ENCODE measurements around the gene MAEA.

Gene MAEA

GRCh38 chr4:1289207-1290164 is at the start of gene MAEA:
Gene MAEA, plus strand, starts transcription at chr4:1289891. Its CDS starts 23 bp downstream, at chr4:1289914.
- DNase-seq (ENCODE audit: low read depth in 2 of 3, low spot score in 2 of 3) = peak; percentile 86 to 95 (median 93)

- no peak for DNase-seq (ENCODE audit: low read depth in 2 of 3, low spot score in 2 of 3)
These were observed 49.8 kb upstream of the MAEA start for GRCh38 chr4:1239950-1240307.

- DNase-seq (ENCODE audit: low read depth in 2 of 3, low spot score in 2 of 3) = no peak
These were observed 48.8 kb upstream of the MAEA start for GRCh38 chr4:1240721-1241465.

DNA sequence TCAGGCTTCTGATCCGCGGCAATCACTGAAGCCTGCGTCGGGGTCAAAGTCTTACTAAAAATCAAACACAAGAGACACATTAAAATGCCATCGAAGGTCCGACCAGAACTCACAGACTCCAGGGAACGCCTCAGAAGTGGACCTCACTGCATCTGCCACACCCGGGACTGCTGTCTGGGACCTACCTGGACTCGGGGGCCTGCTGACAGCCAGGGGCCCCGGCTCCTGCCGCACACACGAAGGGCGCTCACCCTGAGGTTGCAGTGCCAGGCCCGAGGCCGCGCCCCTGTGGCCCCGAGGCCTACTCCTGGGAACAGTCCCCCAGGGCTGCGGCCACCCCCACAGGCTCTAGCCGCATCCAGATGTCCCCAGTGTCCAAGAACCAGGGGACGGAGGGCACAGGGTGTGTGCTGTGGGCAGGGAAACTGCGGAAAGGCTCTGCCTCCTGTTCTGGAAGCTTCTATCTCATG is 48.2 kb upstream of the MAEA start:
- DNase-seq (ENCODE audit: low read depth in 2 of 3, low spot score in 2 of 3) = no peak

DNA sequence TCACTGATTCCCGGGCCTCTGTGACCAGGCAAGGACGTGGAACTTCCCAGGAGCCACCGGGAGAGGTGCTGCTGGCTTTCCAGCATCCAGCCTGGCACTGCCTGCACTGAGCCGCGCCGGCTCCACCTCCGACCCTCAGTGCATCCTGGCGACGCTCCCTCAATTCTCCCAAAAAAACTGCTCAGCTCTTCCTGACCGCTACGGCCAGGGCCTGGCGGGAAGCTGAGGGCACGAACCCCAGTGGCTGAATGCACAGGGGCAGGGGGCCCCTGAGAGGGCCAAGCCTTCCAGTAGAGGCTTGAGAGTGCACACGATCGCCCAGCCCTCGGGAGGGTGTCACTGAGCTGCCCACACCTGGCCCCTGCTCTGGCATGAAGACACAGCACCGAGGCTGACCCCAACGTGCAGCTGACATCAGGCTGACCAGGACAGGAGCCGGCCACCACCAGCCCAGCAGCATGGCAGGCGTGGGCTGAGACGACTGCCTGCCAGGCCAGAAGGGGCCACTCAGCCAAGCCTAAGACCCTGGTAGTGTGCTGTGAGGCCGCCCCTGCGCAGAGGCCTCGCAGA is 47.7 kb upstream of the MAEA start:
- DNase-seq (ENCODE audit: low read depth in 2 of 3, low spot score in 2 of 3) = no peak

DNA sequence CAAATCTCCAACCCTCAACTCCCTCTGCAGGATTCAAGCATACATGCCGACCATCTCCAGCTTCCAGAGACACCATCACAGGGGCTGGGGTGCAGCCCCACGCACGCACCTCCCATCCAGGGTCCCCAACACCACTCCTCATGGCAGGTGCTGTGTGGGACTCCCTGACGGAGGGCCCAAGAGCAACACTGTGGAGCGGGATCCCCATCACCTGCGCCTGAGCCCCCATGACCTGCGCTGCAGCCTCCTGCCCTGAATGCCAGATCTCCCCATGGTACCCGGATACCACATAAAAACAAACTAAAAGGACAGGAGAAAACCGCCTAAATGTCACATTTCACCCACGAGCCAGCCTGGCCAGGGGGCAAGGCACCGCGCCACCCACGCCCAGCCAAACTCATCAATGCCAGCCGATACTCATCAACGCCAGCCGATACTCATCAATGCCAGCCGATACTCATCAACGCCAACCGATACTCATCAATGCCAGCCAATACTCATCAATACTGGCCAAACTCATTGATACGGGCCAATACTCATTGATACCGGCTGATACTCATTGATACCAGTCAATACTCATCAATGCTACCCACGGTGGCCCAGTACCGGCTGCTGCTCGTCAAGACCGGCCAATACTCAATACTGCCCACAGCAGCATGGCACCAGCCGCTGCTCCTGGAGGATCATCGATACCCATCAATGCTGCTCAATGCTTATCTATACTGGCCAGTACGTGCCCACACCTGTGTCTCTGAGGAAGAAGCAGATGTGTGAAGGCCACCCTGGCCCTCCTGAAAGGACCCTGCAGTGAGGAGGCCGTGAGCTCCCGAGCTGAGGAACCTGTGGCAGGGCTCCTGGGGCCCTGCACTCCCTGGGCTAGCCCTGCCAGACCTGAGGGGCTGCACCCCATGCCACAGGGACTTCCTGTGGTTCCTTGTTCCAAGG is 46.9 kb upstream of the MAEA start:
- no peak for DNase-seq (ENCODE audit: low read depth in 2 of 3, low spot score in 2 of 3)

DNA sequence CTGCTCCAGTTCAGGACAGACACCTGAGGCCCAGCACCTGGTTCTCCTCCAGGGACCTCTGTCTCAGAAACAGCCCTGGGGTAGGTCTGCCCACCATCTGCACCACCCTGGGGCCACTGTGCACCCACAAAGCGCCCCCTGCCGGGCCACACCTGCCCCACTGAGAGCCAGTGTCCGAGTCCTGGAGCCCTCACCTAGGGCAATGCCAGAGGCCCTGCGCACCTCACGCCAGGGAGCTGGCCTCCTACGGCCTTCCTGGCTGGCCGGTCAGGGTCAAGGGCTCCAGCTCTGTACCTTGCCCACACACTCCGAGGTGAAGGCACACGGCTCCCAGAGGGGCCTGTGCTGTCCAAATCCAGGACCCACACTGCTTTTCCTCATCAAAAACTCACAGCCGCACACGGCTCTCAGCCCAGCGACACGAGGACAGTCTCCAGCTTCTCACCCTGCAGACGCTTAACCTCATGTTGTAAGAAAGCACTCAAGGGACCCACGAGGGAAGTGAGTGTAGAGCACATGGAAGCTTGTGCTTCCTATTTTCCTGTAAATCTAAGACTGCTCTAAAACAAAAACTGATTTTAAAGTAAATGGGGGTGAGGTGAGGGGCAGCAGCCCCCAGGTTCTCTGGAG is 46.1 kb upstream of the MAEA start:
- no peak for DNase-seq (ENCODE audit: low read depth in 2 of 3, low spot score in 2 of 3)

DNA sequence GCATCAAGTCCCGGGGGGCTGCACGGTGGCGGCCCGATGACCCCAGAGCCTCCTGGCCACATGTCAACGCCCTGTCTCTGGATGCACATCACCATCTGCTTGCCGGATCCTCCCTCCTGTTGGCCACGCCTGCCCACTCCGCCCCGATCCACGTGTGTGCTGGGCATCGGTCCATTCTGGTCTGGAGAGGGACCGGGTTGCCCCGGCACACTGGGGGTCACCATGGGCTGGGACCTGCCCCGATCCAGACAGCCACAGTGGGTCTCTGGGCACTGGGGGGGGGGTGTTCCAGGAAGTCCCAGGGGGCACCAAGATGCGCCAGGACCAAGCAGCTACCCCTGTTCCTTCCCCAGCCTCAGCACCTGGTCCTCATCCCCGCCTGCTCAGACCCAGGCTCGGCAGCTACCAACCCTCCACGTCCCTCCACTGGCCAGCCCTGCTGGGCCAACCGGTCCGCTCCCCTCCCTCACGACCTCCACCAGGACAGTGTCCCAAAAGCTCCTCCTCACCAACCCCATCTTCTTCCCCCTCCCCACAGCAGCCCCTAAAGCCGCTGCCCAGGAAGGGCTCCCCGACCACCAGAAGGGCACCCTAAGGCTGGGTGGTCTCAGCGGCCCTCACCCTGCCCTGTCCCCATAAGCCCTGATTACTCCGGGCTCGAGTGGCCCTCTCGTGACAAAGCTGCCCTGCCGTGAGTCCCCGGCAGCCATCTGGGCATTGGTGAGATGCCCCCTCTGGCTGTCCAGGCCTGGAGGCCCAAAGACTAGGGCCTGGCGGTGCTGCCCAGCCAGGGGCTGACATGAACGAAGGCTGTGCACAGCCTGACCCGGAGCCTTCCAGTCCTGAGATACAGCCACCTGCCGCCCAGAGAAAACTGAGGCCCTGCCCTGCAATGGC is 45.4 kb upstream of the MAEA start:
- DNase-seq (ENCODE audit: low read depth in 2 of 3, low spot score in 2 of 3) = no peak

DNA sequence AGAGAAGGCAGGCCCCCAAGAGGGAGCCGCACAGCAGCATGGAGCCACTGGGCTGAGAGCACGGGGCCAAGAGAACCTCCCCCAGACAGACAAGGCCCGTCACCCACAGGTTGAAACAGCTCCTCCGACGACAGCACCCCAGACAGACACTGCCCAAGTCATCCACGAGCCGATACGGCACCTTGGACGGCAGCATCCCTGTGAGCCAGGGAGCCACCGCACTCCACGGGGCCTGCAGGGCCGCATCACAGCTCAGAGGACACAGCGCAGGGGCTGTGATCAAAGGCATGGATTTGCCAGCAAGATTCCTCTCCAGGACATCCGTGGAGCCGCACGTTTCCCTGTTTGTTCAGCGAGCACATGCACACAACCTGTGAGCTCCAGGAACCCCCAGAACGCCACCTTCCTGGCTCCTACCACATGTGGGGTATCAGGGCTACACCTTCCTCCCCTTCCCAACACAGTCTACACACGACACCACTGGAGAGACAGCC is 44.7 kb upstream of the MAEA start:
- no peak for DNase-seq (ENCODE audit: low read depth in 2 of 3, low spot score in 2 of 3)

DNA sequence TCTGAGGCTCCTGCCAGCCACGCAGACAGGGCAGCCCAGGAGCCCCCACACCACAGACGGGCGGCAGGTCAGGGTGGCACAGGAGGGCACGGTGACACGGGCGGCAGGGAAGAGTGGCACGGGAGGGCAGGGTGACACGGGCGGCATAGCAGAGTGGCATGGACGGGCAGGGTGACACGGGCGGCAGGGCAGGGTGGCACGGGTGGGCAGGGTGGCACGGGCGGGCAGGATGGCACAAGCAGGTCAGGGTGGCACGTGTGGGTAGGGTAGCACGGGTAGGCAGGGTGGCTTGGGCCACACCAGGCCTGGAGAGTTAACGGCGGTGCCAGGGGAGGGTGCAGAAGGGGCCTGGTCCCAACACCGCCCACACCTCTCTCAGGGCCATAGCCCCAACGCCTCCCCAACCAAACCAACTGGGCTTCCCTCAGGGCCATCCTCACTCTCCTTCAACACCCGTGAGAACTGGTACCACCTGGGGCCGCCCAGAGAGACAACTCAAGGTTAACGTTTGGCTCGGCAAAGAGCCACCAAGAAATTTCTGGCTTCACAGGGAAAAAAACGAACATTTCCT is 44.1 kb upstream of the MAEA start:
- no peak for DNase-seq (ENCODE audit: low read depth in 2 of 3, low spot score in 2 of 3)

- no peak for DNase-seq (ENCODE audit: low read depth in 2 of 3, low spot score in 2 of 3)
These were observed 43.4 kb upstream of the MAEA start for GRCh38 chr4:1246111-1246881.

DNA sequence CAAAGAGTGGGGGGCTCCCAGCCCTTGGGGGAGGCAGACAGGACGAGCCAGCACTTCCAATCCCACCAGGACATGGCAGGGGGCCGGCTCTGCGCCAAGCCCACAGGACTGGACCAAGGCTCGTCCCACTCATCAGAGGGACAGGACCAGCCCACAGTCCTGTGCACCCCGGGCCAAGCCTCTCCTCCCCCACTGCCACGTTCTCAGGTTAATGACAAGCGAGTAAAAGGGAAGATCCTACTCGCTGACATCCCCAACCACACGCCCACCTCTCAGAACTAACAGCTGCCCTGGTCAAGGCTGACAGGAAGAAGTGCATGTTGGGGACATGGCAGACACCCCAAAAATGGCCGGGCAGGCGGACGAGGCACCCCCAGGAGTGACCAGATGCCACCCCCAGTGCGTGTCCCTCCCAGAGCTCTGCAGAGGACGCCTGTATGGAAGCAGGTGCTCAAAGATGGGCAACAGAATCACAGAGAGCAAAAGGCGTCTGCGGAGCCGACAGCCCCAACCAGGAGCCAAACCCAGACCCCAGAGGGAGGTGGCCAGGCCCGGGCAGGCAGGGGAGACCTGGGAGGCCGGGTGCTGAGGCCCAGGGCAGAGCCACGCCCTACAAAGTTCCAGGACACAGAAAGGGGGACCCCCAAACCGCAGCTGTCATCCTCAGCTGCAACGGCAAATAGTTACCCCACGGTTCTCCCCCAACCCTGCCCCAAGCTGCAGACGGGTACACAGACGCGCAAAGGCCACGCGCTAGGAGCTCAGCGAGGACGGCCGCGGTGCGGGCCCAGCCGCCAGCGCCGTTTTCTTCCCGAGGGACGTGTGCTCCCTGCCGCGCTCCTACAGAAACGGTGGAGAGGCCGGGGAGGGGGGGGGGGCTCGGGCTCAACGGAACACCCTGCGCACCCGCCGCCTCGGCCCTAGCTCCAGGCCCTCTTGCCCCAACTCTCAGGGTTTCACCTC is 42.5 kb upstream of the MAEA start:
- no peak for DNase-seq (ENCODE audit: low read depth in 2 of 3, low spot score in 2 of 3)

DNA sequence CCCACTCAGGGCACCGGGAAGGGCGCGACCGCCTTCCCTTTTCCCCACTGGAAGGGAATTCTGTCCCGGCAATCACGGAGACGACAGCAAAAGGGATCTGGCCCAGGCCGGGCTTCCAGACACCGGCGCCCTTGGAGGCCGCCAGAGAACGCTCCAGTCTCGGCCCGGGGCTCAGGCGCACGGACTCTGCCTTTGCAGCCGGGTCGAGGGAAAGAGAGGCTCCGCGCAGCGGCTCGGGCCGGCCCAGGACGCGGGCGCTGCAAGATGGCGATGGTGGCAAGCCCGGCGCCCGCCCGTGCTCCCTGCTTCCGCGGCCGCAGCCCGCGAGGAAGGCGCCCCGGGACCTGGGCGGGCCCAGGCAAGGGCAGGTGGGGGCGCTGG is 41.8 kb upstream of the MAEA start:
- peak in 1 of 3 experiments; percentile 32 for DNase-seq (ENCODE audit: low read depth in 2 of 3, low spot score in 2 of 3)

GRCh38 chr4:1248245-1249147 is 41.2 kb upstream of the MAEA start, which contains the start of gene CTBP1:
Gene CTBP1, minus strand, starts transcription at chr4:1249130. Its CDS starts 7,799 bp downstream, at chr4:1241331.
- peak; percentile 55 to 83 (median 77) for DNase-seq (ENCODE audit: low read depth in 2 of 3, low spot score in 2 of 3)

- DNase-seq (ENCODE audit: low read depth in 2 of 3, low spot score in 2 of 3) = peak; percentile 57 to 63 (median 63)
These were observed 40.5 kb upstream of the MAEA start for GRCh38 chr4:1249148-1249730.

Data from activated CD8-positive, alpha-beta memory T cell treated with anti-CD3 and anti-CD28 coated beads for 48 hours (primary cell).